SU-DHL-6 (cell line): ENCODE measurements around the gene PRND.
A peak's percentile ranks its signal among the peaks of the same experiment; 100 is the strongest.
"Not testable (repeated sequence)": the region's sequence is repeated elsewhere in the genome, so short reads cannot be mapped to it uniquely, and the experiment has no call there.

Experiments
- H2AFZ ChIP-seq: fragments of 200-600 bp; sonication (generic); 2 replicates; pipeline ENCODE4 v1.6.1; 2014; ENCODE audit warnings: low read depth, mild to moderate bottlenecking, moderate library complexity, mixed read lengths, antibody characterized with exemption, low read length; ENCODE audit not compliant: severe bottlenecking
- H3F3A ChIP-seq: fragments of 200-600 bp; shearing (Covaris generic); 2 replicates; pipeline ENCODE4 v1.6.0; 2016; ENCODE audit warnings: antibody characterized with exemption, mild to moderate bottlenecking; ENCODE audit not compliant: insufficient read depth
- H3K27ac ChIP-seq: fragments of 200-600 bp; sonication (generic); 2 replicates; pipeline ENCODE4 v1.5.1; 2016; ENCODE audit warnings: low read depth, mild to moderate bottlenecking, low read length, moderate library complexity, mixed read lengths
- H3K27me3 ChIP-seq: fragments of 200-600 bp; sonication (generic), shearing (Covaris generic); 2 replicates; pipeline ENCODE4 v1.6.0; 2014; ENCODE audit warnings: mild to moderate bottlenecking, low read length
- H3K36me3 ChIP-seq: fragments of 200-600 bp; sonication (generic); 2 replicates; pipeline ENCODE4 v1.6.1; 2014; ENCODE audit warnings: mild to moderate bottlenecking, low read length, mixed read lengths
- H3K4me2 ChIP-seq: fragments of 300-600, 200-600 bp; shearing (Covaris generic), sonication (generic); 2 replicates; pipeline ENCODE4 v1.6.0; 2014; ENCODE audit warnings: low read length, low read depth, mild to moderate bottlenecking; ENCODE audit not compliant: poor library complexity, severe bottlenecking
- H3K4me3 ChIP-seq: fragments of 200-600 bp; sonication (generic); 2 replicates; pipeline ENCODE4 v1.5.1; 2014; ENCODE audit warnings: antibody characterized with exemption, low read length, mild to moderate bottlenecking, mixed read lengths; ENCODE audit not compliant: insufficient read depth, poor library complexity, severe bottlenecking
- H3K79me2 ChIP-seq: fragments of 200-600 bp; sonication (generic); 2 replicates; pipeline ENCODE4 v1.6.1; 2014; ENCODE audit warnings: mild to moderate bottlenecking, low read length, moderate library complexity; ENCODE audit not compliant: insufficient read depth
- H3K9ac ChIP-seq: fragments of 200-600 bp; sonication (generic); 2 replicates; pipeline ENCODE4 v1.7.0; 2014; ENCODE audit warnings: mild to moderate bottlenecking, low read length
- H3K9me2 ChIP-seq: fragments of 200-600 bp; sonication (generic); replicated peaks from 2 replicates; pipeline ENCODE4 v1.6.1; 2014; ENCODE audit warnings: low read length; ENCODE audit not compliant: insufficient read depth
- H3K9me3 ChIP-seq: fragments of 200-600 bp; sonication (generic); 2 replicates; pipeline ENCODE4 v1.6.1; 2014; ENCODE audit warnings: low read length, mixed read lengths; ENCODE audit not compliant: insufficient read depth
- H4K20me1 ChIP-seq: fragments of 200-600 bp; sonication (generic); 2 replicates; pipeline ENCODE4 v1.6.1; 2014; ENCODE audit warnings: low read depth, mild to moderate bottlenecking, antibody characterized with exemption, low read length, moderate library complexity, mixed read lengths
- CTCF ChIP-seq: fragments of 200-600 bp; sonication (generic); IDR thresholded peaks from one replicate; pipeline ENCODE4 v1.5.1; 2017; ENCODE audit warnings: antibody characterized with exemption, mild to moderate bottlenecking, low read length, moderate library complexity; ENCODE audit not compliant: insufficient read depth, poor library complexity, severe bottlenecking
- EZH2phosphoT487 ChIP-seq: fragments of 200-600 bp; sonication (generic), shearing (Covaris generic); conservative IDR thresholded peaks from 2 replicates; pipeline ENCODE4 v1.6.1; 2018; ENCODE audit warnings: mild to moderate bottlenecking, antibody characterized with exemption, low read length, moderate library complexity, mixed read lengths

Gene PRND

DNA sequence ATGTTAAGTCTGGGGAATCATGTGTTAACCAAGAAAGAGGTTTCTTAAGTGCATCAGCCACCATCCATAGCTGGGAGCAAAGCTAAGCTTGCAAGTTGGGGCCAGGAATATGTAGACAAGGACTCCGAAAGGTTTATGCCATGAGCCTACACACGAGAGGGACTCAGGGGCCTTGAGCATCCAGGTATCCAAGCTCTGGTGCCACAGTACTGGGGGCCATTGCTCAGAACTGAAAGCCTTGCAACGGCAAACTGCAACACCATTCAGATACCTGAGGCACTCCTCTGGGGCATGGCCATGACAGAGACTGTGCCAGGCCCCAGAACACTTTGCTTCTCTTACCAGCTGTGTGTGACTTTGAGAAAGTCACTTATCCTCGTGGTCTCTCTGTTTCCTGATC is 27.6 kb downstream of the PRND start:
- TF ChIP-seq CTCF (no peak), EZH2phosphoT487 (no peak)
- Histone ChIP-seq H3K9me2 (no peaks in the 10 kb centered on the region), H3K9ac (no peak overlapping the region), H3K27ac (no peak overlapping the region), H3K4me2 (no peak overlapping the region), H3K9me3 (no peaks in the 10 kb centered on the region), H2AFZ (no peak overlapping the region), H3K79me2 (no peaks in the 10 kb centered on the region), H3K27me3 (no peaks in the 10 kb centered on the region), H3K36me3 (no peaks in the 10 kb centered on the region), H3K4me3 (no peak overlapping the region), H3F3A (no peaks in the 10 kb centered on the region), H4K20me1 (no peaks in the 10 kb centered on the region)

- Histone ChIP-seq H3K27me3 (no peaks in the 10 kb centered on the region), H3K9me2 (no peaks in the 10 kb centered on the region), H3K4me3 (no peak overlapping the region), H3F3A (no peaks in the 10 kb centered on the region), H2AFZ (no peak overlapping the region), H3K4me2 (no peak overlapping the region), H3K79me2 (no peaks in the 10 kb centered on the region), H3K9me3 (no peaks in the 10 kb centered on the region), H3K27ac (no peak overlapping the region), H4K20me1 (no peaks in the 10 kb centered on the region), H3K36me3 (no peaks in the 10 kb centered on the region), H3K9ac (no peak overlapping the region)
- TF ChIP-seq EZH2phosphoT487 = no peak
- no peak for TF ChIP-seq CTCF
Measured at GRCh38 chr20:4750381-4750780, 28.7 kb downstream of the PRND start.

- H3K27ac ChIP-seq, H3K27me3 ChIP-seq, H3K36me3 ChIP-seq, H3K79me2 ChIP-seq, H3K9me3 ChIP-seq, H4K20me1 ChIP-seq, H3K9me2 ChIP-seq, H3F3A ChIP-seq: not testable (repeated sequence)
- TF ChIP-seq CTCF = peak; percentile 74
- Histone ChIP-seq H2AFZ (peak overlapping the region; percentile 70), H3K4me2 (peak overlapping the region; percentile 55), H3K4me3 (peak overlapping the region; percentile 51), H3K9ac (peak overlapping the region; percentile 43)
Measured at GRCh38 chr20:4759100-4759884, 37.6 kb downstream of the PRND start.
